ENCODE data around the gene ERVW-1.

Gene ERVW-1

DNA sequence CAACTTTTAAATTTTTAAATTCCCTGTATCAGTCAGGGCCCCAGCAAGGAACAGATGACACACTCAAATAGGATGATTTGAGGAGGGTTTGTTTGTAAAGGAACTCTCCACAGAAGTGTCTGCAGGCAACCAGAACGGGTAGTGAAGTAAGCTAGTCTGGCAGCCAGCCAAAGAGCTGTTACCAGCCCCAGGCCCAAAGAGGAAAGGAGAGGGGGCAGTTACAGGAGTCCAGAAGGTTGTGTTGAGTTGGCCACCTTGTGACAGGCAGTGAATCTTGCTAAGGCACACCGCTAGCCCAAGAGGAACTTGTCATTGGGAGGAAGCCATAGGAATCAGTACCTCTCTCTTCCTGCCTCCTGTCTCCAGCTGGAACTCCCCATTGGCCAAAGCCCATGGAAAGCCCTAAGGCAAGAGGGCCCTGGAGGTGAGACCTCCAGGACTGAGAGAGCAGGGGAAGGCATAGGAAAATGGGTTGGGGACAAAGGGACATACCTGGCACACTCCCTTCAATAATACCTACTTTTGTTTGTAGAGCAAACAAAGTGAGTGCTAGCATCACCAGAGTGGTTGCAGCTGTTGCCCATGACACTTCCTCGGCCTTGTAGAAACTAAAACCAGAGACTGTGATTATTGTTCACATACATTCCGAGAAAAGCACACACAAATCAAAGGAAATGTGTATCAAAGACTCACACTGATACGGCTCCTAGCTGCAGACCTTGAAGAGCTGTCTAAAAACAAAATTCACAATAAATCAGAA is 55.9 kb downstream of the ERVW-1 start:
- no peak for DNase-seq

Measured in activated T-cell treated with anti-CD3 and anti-CD28 coated beads, Interleukin-2, amount 50 U/mL, for 48 hours (primary cell).